Stimulated activated naive CD8-positive, alpha-beta T cell treated with anti-CD3 and anti-CD28 coated beads, Interleukin-15, Interleukin-2, amounts not matched to agents 100 U/mL and 50 U/mL, for 24 hours (primary cell): ENCODE measurements around the gene GABRD.

Experiments used
- ATAC-seq: fragments of 150-1000 bp; cut with Tn5 transposase; one replicate; pipeline ENCODE4 v1.10.0; 2021
- DNase-seq: peaks from one replicate; pipeline ENCODE4 v3.0.0; 2021

Gene GABRD

DNA sequence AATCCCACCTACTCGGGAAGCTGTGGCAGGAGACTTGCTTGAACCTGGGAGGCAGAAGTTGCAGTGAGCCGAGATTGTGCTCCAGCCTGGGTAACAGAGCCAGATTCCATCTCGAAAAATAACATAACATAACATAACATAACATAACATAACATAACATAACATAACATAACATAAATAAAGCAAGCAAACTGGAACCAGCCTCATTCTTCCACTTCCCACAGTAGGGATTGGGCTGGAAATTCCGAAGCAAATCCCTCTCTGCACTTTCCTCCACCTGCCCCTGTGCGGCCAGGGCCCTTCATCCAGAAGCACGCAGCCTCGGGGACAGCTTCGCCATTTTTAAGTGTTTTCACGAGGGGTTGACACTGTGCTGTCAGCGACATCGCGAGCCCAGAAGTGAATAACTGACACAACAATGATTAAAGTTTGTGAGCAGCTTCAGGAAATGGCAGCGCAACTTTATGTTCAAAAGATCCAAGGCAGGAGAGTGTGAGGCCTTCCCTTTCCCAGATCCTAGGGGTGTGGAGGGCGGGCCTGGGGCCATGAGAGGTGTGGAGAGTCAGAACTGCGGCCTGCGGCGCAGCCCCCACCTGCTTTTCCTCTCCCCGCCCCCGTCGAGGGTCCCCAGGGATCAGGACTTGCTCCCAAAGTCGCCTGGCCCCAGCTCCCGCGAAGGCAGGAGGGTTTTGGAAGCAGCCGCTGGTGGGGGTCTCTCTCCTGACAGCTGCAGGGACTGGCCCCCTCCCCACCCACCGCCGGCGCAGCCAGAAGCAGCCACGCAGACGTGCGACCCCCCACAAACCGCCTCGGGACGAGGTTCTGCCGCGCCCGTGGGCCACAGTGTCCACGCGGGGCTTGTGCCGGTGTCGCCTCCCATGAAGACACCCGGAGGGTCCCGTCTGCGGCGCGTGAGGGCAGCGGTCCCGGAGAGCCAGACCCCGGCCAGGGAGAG lies 651 bp upstream of the GABRD start:
- no peak for ATAC-seq
- DNase-seq: no peak

- ATAC-seq (no peak), DNase-seq (no peak)
These were observed 595 bp downstream of the GABRD start for GRCh38 chr1:2019571-2020309.

DNA sequence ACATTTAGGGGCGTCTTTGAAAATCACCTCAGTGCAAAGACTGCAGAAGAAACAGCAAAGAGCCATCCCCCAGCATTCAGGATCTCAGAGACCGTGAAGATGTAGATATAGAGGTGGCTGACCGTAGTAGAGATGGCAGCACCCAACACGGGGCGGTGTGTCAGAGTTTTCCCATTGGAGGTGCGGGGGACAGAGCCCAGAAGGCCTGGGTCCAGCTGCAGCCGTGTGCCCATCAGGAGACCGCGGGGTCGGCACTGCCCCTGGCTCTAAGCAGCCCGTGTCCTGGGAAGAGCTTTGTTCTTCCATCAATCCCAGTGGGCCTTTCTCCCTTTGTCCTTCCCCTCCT lies 1.1 kb downstream of the GABRD start:
- ATAC-seq (no peak), DNase-seq (no peak)

DNA sequence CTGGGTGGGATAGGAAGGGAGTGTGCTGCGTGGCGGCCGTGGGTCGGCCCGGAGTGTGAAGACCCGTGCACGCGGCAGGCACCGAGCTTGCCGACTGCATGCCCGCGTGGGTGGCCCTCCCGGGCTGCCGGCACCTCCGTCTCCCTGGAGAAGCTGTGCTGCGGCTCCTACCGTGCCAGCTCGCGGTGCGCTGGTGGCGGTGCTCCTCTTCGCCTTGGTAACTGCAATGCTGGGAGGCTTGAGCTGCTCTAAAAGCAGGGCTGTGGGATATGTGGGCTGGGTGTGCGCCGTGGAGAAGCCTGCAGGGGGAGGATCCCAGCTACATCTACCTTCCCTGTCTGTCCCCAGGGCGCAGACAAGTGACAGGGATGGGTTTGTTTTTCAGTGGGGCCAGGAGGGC lies 2.4 kb downstream of the GABRD start:
- ATAC-seq (no peak), DNase-seq (no peak)

GRCh38 chr1:2022063-2022770 lies 3.1 kb downstream of the GABRD start:
- no peak for DNase-seq
- ATAC-seq: no peak

- no peak for DNase-seq
- ATAC-seq: no peak
These were observed 4.0 kb downstream of the GABRD start for GRCh38 chr1:2023187-2023586.

DNA sequence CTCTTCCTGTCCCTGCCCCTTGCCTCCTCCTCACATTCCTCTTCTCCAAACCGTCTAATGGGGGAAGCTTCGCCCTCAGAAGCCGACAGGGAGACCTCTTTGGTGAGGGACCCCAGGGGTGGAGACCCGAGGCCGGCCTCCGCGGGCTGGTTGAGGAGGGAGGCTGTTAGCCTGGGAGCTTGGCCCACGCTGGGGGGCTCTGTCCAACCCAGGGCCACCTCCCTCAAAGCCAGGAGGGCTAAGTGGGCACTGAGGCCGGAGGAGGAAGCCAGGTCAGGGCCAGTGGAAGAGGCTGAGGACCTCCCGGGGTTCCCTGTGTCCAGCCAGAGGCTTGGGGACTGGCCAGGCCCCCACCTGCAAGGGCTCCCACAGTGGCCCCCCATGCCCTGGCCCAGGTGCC lies 5.3 kb downstream of the GABRD start:
- ATAC-seq (no peak), DNase-seq (no peak)

DNA sequence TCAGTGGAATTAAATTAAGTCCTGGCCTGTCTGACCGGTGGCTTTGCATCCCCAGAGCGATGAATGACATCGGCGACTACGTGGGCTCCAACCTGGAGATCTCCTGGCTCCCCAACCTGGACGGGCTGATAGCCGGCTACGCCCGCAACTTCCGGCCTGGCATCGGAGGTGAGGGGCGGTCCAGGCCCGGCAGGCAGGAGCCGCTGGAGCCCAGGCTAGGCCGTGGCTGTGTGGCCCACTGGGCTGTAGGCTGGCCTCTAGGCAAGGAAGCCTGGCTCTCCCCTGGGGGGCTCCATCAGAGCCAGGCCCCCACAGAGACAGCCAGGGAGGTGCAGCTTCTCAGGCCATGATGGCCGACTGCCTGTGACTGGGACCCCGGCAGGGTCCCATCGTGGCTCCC lies 5.7 kb downstream of the GABRD start:
- DNase-seq (no peak), ATAC-seq (no peak)

DNA sequence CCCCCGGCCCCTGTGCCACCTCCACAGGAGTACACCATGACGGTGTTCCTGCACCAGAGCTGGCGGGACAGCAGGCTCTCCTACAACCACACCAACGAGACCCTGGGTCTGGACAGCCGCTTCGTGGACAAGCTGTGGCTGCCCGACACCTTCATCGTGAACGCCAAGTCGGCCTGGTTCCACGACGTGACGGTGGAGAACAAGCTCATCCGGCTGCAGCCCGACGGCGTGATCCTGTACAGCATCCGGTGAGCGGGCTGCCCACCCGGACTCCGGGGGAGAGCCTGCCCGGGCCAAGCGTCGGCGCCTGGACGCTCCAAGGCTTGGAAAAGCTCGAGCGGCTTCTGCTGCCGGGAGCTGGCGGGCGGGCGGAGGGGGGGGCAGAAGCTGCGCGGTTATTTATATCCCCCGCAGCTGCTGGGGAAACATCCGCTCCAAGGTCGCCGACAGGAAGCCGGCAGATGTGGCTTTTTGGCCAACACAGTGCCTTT lies 6.4 kb downstream of the GABRD start:
- ATAC-seq (no peak), DNase-seq (no peak)

- no peak for ATAC-seq
- DNase-seq: no peak
These were observed 8.9 kb downstream of the GABRD start for GRCh38 chr1:2027961-2028583.

- no peak for ATAC-seq
- no peak for DNase-seq
These were observed 9.9 kb downstream of the GABRD start for GRCh38 chr1:2028870-2029560.

- DNase-seq (no peak), ATAC-seq (no peak)
These were observed 10.4 kb downstream of the GABRD start for GRCh38 chr1:2029561-2029960.

GRCh38 chr1:2030076-2030871 lies 11.1 kb downstream of the GABRD start:
- ATAC-seq (no peak), DNase-seq (no peak)

- DNase-seq: no peak
- ATAC-seq: no peak
These were observed 12.7 kb downstream of the GABRD start for GRCh38 chr1:2031546-2032540.

DNA sequence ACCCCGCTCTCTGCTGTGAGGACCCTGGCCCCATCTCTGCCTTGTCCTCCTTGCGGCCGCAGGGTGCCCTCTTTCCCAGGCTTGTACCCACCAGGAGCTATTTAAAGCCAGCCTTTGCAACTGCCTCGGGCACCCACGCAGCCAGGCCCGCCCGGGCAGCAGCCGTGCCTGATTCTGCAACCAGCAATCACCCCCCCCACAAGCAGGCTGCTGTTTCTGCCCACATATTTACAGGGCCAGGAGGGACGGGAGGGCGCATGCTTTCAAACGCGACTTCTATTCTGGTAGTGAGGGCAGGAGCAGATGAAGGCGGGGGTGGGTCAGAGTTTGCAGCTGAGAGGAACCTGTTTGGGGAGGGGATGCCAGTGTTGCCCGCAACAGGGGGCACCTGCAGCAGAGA lies 13.6 kb downstream of the GABRD start:
- no peak for ATAC-seq
- no peak for DNase-seq

- DNase-seq: no peak
- no peak for ATAC-seq
These were observed 14.0 kb downstream of the GABRD start for GRCh38 chr1:2033165-2033564.

DNA sequence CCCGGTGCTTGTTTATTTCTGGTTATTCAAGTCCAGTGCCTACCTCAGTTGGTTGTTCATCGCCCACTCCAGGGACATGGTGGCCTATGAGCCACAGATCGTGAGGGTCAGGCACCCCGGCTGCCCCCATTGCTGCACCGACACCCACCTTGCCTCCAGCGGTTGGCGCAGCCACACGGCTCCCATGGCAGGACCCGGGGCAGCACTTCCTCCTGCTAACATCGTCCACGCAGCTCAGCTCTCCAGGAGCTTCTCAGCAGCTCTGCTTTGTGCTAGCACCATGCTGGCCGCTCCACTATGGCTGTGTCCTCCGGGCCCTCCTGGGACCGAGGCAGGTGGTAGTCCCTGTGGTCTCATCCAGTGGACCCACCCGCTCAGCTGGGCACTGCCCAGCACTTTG lies 17.1 kb downstream of the GABRD start:
- DNase-seq (no peak), ATAC-seq (no peak)

DNA sequence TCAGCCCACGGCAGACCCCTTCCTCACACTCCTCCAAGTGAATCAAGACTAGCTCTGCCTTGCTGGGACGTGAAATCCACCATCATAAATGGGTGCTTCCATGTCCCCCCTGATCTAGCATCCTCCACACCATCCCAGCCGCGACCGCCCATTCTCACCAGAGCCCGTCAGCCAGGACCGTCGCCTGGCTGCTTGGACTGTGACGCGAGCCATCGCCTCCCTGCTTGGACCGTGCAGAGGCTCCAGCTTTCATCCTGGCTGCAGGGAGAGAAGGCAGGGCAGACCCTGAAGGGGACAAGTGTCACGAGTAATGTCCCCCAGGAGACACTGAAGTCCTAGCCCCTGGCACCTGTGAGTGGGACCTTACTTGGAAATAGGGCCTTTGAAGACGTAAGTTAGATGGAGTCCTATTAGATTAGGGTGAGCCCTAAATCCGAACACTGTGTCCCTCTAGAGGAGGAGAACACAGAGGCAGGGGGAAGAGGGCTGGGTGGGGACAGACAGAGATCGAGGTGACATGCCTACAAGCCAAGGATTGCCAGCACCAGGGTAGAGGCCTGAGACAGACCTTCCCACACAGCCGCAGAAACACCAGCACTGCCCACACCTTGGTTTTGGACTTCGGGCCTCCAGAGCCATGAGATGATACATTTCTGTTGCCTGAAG lies 18.3 kb downstream of the GABRD start:
- ATAC-seq: no peak
- no peak for DNase-seq

DNA sequence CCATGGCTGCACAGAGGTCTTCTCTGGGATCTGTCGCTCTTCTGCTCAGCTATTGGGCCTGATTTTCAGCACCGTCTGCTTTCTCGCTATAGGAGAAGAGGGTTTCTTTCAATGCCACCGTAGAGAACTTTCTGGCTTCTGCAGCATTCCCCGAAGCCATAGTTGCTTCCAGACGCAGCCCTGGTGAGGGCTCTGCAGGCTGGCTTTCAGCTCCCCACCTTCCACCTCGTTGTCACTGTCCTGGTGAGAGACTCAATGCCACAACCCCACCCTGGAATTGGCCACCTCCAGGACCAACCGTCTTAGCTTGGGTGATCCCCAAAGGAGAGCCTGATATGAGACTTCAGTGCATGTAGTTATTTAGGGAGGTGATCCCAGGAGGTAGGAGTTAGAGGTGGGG lies 19.1 kb downstream of the GABRD start:
- ATAC-seq (no peak), DNase-seq (no peak)
